Measurements from ENCODE around the gene PLPP4.
"Not testable (repeated sequence)": the region's sequence is repeated elsewhere in the genome, so short reads cannot be mapped to it uniquely, and the experiment has no call there.

The PLPP4 gene

GRCh38 chr10:120492346-120492745, 35.3 kb downstream of the PLPP4 start:
- DNase-seq, result no peak

- DNase-seq, result no peak
Observed at GRCh38 chr10:120493411-120494312, 36.6 kb downstream of the PLPP4 start.

GRCh38 chr10:120494313-120494710, 37.3 kb downstream of the PLPP4 start:
- no peak for DNase-seq

- DNase-seq, result no peak
Observed at GRCh38 chr10:120495226-120496009, 38.4 kb downstream of the PLPP4 start.

- DNase-seq, result no peak
Observed at GRCh38 chr10:120499883-120500282, 42.9 kb downstream of the PLPP4 start.

GRCh38 chr10:120503689-120504088, 46.7 kb downstream of the PLPP4 start:
- no peak for DNase-seq

- not testable (repeated sequence) for DNase-seq
Observed at GRCh38 chr10:120504227-120504626, 47.2 kb downstream of the PLPP4 start.

GRCh38 chr10:120505056-120505455, 48.0 kb downstream of the PLPP4 start:
- no peak for DNase-seq

- DNase-seq, result no peak
Observed at GRCh38 chr10:120505866-120506265, 48.8 kb downstream of the PLPP4 start.

- DNase-seq, result no peak
Observed at GRCh38 chr10:120506674-120507073, 49.6 kb downstream of the PLPP4 start.

GRCh38 chr10:120507175-120507574, 50.1 kb downstream of the PLPP4 start:
- no peak for DNase-seq

- DNase-seq, result no peak
Observed at GRCh38 chr10:120507651-120508050, 50.6 kb downstream of the PLPP4 start.

- DNase-seq, result no peak
Observed at GRCh38 chr10:120508393-120508792, 51.4 kb downstream of the PLPP4 start.

GRCh38 chr10:120508966-120509365, 51.9 kb downstream of the PLPP4 start:
- no peak for DNase-seq

GRCh38 chr10:120511165-120511564, 54.1 kb downstream of the PLPP4 start:
- DNase-seq, result no peak

GRCh38 chr10:120513307-120513796, 56.3 kb downstream of the PLPP4 start:
- no peak for DNase-seq

- DNase-seq, result no peak
Observed at GRCh38 chr10:120514035-120514620, 57.1 kb downstream of the PLPP4 start.

GRCh38 chr10:120514959-120515358, 57.9 kb downstream of the PLPP4 start:
- no peak for DNase-seq

- no peak for DNase-seq
Observed at GRCh38 chr10:120515741-120516140, 58.7 kb downstream of the PLPP4 start.

GRCh38 chr10:120516426-120516825, 59.4 kb downstream of the PLPP4 start:
- DNase-seq, result no peak

GRCh38 chr10:120517196-120517595, 60.2 kb downstream of the PLPP4 start:
- no peak for DNase-seq

GRCh38 chr10:120517881-120518484, 61.0 kb downstream of the PLPP4 start:
- no peak for DNase-seq

GRCh38 chr10:120521880-120522279, 64.9 kb downstream of the PLPP4 start:
- DNase-seq, result no peak

Data from NCI-H187 treated with DMSO at 0.1 percent for 48 hours (cell line).